HG03442 (cell line): ENCODE results near the gene ANTXR1.

Experiments used
- ATAC-seq: cut with Tn5 transposase; IDR thresholded peaks from one replicate; pipeline ENCODE4 v1.9.1; 2021; ENCODE audit warnings: mild to moderate bottlenecking, moderate library complexity; ENCODE audit not compliant: unreplicated experiment

The ANTXR1 gene

GRCh38 chr2:69013142-69013839 lies at the start of gene ANTXR1:
TSS of gene ANTXR1 (plus strand) at chr2:69013179. CDS start at chr2:69013500, 321 bp downstream.
- ATAC-seq: no peak

GRCh38 chr2:68964282-68964681 lies 48.7 kb upstream of the ANTXR1 start:
- no peak for ATAC-seq

DNA sequence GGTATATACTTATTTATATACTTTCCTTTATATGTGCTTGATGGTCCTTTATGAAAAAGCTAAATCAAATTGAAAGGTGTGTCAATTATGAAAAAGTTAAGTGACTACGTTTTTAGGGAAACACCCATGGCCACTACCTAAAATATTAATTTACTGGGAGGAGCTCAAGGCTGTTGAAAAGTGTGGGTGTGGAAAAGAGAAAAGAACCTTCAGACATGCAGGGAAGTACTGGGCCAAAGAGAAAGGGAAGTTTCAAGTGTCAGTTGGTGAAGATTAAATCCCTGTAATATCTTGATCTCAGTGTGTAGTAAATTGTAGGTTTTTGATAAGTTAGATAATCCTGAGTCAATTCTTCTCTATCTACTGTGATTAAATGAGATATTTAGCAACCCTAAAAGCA lies 44.8 kb upstream of the ANTXR1 start:
- no peak for ATAC-seq

GRCh38 chr2:68969736-68970490 lies 43.1 kb upstream of the ANTXR1 start:
- ATAC-seq: no peak

GRCh38 chr2:68970566-68971265 lies 42.3 kb upstream of the ANTXR1 start:
- ATAC-seq: no peak

- ATAC-seq: no peak
Measured at GRCh38 chr2:68971591-68972231, 41.3 kb upstream of the ANTXR1 start.

- ATAC-seq: no peak
Measured at GRCh38 chr2:68974251-68974650, 38.7 kb upstream of the ANTXR1 start, which contains the start of gene GKN1. TSS of gene GKN1 (plus strand) at chr2:68974636. CDS start at chr2:68974678, 42 bp downstream.

GRCh38 chr2:68974946-68975665 lies 37.9 kb upstream of the ANTXR1 start:
- no peak for ATAC-seq

GRCh38 chr2:68975844-68976243 lies 37.1 kb upstream of the ANTXR1 start:
- no peak for ATAC-seq

DNA sequence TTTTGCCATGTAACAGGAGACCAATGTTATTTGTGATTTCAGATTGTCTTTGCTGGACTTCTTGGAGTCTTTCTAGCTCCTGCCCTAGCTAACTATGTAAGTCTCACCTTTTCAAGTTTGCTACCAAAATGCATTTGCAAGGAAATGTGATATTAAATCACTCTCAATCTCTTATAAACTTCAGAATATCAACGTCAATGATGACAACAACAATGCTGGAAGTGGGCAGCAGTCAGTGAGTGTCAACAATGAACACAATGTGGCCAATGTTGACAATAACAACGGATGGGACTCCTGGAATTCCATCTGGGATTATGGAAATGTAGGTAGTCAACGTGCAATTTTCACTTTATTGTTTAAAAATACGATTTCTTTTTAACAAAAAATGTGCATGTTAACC lies 35.5 kb upstream of the ANTXR1 start:
- no peak for ATAC-seq

- no peak for ATAC-seq
Measured at GRCh38 chr2:68978098-68978497, 34.9 kb upstream of the ANTXR1 start.

DNA sequence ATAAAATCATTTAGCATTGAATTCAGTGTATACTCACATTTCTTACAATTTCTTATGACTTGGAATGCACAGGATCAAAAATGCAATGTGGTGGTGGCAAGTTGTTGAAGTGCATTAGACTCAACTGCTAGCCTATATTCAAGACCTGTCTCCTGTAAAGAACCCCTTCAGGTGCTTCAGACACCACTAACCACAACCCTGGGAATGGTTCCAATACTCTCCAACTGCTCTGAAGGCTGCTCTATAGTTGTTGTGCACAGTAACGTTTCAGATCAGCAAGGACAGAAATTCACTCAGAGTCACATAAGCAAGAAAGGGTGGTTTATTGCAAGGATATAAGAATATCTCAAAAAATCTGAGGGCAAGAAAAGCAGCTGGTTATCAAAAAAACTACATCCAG lies 32.0 kb upstream of the ANTXR1 start:
- ATAC-seq: no peak

GRCh38 chr2:68987021-68987503 lies 25.9 kb upstream of the ANTXR1 start:
- no peak for ATAC-seq

DNA sequence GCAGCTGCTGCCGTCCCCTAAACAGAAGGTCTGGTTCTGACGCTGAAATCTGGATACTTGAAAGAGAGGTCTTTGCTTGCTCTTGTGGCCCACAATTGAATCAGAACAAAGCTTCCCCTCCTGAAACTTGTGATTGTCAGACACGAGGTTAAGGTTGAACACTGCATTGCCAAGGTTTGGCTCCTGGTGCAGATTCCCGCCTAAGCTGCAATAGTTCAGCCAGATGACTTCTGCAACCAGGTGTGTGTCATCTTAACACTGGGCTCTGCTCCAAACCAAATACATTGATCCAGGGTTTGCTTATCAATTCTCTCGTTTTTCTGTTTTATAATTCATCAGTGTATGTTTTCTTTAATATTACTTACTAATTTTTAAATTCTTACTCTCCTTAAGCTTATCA lies 23.9 kb upstream of the ANTXR1 start:
- ATAC-seq: no peak

DNA sequence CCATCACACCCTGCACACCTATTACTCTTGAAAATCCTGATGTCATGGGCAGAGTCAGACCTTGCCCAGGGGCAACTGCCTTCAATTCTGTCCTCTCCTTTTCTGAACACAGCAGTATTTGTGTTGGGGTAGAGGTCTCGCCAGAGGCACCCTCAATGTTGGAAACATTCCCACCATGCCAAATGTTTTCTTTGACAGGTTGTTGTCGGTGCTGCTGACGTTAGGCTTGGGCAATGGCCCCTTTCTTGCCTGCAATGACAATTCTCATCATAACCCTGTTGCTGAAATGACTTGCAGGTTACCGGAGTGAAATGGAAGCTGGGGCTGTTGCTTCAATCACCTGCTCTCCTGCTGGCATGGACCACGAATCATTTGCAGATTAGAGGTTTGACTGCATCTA lies 20.6 kb upstream of the ANTXR1 start:
- ATAC-seq: no peak

- ATAC-seq: no peak
Measured at GRCh38 chr2:68992933-68993332, 20.0 kb upstream of the ANTXR1 start.

DNA sequence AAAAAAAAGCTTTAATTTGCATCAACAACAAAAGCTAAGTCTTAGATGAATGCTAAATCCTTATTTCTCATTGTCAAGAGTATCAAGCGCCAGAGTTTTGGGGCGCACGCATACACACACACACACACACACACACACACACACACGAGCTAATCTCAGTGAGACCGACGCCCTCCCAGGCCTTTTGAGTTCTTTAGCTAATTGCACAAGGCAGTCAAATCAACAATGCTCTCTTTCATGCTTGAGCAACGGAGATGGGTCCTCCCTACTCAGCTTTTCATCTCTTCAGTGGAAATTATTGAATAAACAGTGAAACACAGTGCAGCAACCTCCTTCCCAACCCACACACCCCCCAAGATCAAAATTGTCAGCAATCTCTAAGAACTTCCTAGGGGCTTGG lies 19.3 kb upstream of the ANTXR1 start:
- no peak for ATAC-seq

DNA sequence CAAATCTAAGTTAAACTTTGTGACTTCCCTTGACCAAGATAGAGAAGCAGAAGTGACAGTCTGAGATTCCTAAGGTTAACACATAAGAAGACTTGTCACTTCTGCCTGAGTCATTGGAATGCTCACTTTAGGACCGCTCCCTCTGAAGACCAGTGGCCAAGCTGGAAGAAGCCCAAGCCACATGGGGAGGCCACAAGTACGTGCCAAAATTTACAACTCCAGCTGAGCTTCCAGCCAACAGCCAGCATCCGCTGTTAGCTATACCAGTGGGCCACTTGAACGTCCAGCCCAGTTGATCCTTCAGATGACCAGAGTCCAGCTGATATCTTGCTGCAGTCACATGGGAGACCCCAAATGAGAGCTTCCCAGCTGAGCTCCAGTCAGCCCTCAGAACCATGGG lies 18.1 kb upstream of the ANTXR1 start:
- ATAC-seq: no peak

- no peak for ATAC-seq
Measured at GRCh38 chr2:68995916-68996315, 17.1 kb upstream of the ANTXR1 start.

DNA sequence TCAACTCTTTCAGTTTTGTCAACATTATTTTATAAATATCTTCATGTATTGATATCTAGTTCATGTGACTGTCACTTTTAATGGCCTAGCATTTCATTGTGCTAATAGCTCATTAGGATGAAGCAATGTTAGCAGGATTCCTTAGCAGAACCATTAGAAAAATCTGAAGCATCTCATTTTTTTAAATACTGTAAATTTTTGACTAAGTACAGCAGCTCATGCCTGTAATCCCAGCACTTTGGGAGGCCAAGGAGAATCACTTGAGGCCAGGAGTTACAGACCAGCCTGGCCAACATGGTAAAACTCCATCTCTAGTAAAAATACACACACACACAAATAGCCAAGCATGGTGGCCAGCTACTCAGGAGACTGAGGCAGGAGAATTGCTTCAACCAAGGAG lies 15.6 kb upstream of the ANTXR1 start:
- ATAC-seq: no peak
